Sciatic nerve (tissue), 2 donors: ENCODE data around the gene SPDYE5. TPM values are rescaled to one million over a fixed set of nuclear protein-coding genes. Genes with fewer than 3 reads are reported as not detected.

Experiments
- ATAC-seq: fragments of 200-7000 bp; cut with Tn5 transposase; one replicate; pipeline ENCODE4 v1.9.1; 2020; ENCODE audit warnings: mild to moderate bottlenecking, moderate library complexity
- DNase-seq: peaks from one replicate; pipeline ENCODE4 v3.0.0-alpha.2; 2020; ENCODE audit warnings: low spot score
- intact Hi-C: fragments of 100-400 bp; cut with DNase I; formaldehyde crosslinking; loops from one replicate; pipeline ENCODE4 v1.14.2; 2022
- total RNA-seq: library from RNA; stranded (reverse); fragmentation: NEBNext Ultra II Directional; extraction: Animal tissue kit (Norgen Biotek cat#: 25700); gene quantifications from one replicate; pipeline ENCODE4 v1.2.1, GENCODE V29; 2021
- donor health status: DM: no; HTN: no; CAD: no.
- donor health status: DM: no; HTN: no; CAD: no.

SPDYE5 gene
- total RNA-seq, 1 donor from 2014 or later: not detected

- DNase-seq (peak; percentile 26), ATAC-seq (no peak)
- intact Hi-C loops: no loop called here
Measured at GRCh38 chr7:75533926-75534325, 41.8 kb downstream of the SPDYE5 start.

- DNase-seq (no peak), ATAC-seq (no peak)
- intact Hi-C loops: no loop called here
Measured at GRCh38 chr7:75534727-75535307, 42.7 kb downstream of the SPDYE5 start.

- ATAC-seq (no peak), DNase-seq (peak; percentile 22)
- intact Hi-C loops: no loop called here
Measured at GRCh38 chr7:75536491-75536890, 44.4 kb downstream of the SPDYE5 start.

GRCh38 chr7:75536940-75537538, 44.9 kb downstream of the SPDYE5 start:
- DNase-seq (peak; percentile 34), ATAC-seq (no peak)
- intact Hi-C loops: no loop called here

GRCh38 chr7:75537731-75538130, 45.6 kb downstream of the SPDYE5 start:
- intact Hi-C loops: no loop called here
- ATAC-seq (no peak), DNase-seq (peak; percentile 7)

GRCh38 chr7:75546237-75547015, 54.3 kb downstream of the SPDYE5 start:
- ATAC-seq (no peak), DNase-seq (no peak)
- intact Hi-C loops: no loop called here

Other genes with a start within 250 kb of the SPDYE5 start
- 8.7 TPM for gene TRIM73, start 96.7 kb upstream of the SPDYE5 start, total RNA-seq
- 44.0 TPM for gene POM121C, start 6.0 kb upstream of the SPDYE5 start, total RNA-seq
- 65.3 TPM for gene HIP1, start 246.6 kb downstream of the SPDYE5 start, total RNA-seq